Measurements from ENCODE around the gene RFX3.

RFX3 gene

DNA sequence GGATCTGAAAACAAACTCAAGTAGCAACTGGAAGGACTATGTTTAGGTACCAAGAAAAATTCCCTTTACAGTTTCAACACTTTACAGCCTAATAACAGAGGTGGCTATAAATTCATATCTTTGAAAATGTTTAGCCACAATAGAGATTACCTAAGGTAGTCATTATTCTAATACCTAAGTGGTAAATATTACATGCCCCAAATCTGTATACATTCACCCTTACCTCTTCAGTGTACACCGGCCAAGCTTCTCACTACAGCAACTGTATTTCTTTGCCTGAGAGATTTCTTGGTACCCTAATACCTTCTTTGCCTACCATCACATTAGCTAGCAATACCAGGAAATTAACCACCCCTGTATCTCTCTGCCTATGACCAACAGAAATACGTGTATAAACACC is 154.0 kb downstream of the RFX3 start:
- TF ChIP-seq, protein P1, sequence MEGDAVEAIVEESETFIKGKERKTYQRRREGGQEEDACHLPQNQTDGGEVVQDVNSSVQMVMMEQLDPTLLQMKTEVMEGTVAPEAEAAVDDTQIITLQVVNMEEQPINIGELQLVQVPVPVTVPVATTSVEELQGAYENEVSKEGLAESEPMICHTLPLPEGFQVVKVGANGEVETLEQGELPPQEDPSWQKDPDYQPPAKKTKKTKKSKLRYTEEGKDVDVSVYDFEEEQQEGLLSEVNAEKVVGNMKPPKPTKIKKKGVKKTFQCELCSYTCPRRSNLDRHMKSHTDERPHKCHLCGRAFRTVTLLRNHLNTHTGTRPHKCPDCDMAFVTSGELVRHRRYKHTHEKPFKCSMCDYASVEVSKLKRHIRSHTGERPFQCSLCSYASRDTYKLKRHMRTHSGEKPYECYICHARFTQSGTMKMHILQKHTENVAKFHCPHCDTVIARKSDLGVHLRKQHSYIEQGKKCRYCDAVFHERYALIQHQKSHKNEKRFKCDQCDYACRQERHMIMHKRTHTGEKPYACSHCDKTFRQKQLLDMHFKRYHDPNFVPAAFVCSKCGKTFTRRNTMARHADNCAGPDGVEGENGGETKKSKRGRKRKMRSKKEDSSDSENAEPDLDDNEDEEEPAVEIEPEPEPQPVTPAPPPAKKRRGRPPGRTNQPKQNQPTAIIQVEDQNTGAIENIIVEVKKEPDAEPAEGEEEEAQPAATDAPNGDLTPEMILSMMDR (conservative IDR thresholded peaks at IDR 0.05) = no peak

DNA sequence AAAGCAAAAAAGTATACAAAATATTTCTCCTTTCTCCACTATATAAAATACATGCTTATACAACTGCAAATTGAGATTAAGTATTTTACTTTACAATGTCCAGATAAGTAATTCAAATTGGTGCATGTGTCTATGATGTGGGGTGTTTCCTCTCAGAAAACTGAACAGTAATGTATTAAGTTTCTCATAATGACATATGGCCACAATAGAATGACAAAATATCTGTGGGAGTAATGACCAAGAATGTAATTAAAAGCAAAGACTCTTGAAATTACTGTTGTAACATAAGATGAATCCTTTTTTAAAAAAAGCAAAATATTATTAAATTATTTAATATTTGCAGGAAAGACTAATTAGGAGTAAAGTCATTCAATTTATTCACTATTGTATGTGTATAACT is 155.1 kb downstream of the RFX3 start:
- TF ChIP-seq, protein P1 (conservative IDR thresholded peaks at IDR 0.05) = no peak
- H3K27ac ChIP-seq = no peak overlapping the region

More for the DNA sequence above, 154.0 kb downstream of the RFX3 start:
- no peak overlapping the region for H3K27ac ChIP-seq

DNA sequence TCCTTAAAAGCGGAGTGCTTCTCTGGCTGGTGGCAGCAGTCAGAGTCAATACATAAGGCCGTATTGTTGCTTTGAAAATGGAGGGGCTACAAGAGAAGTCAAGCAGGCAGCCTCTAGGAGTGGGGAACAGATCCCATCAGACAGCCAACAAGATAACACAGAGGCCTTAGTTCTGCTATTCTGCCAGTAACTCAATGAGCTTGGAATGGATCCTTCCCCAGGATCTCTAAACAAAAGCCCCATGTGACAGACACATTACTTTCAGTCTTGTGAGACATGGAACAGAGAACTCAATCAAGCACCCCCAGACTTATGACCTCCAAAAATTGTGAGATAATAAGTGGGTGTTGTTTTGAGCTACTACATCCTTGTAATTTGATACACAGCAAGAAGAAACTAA is 158.6 kb downstream of the RFX3 start:
- H3K27ac ChIP-seq = no peak overlapping the region
- TF ChIP-seq, protein P1 (conservative IDR thresholded peaks at IDR 0.05) = no peak

DNA sequence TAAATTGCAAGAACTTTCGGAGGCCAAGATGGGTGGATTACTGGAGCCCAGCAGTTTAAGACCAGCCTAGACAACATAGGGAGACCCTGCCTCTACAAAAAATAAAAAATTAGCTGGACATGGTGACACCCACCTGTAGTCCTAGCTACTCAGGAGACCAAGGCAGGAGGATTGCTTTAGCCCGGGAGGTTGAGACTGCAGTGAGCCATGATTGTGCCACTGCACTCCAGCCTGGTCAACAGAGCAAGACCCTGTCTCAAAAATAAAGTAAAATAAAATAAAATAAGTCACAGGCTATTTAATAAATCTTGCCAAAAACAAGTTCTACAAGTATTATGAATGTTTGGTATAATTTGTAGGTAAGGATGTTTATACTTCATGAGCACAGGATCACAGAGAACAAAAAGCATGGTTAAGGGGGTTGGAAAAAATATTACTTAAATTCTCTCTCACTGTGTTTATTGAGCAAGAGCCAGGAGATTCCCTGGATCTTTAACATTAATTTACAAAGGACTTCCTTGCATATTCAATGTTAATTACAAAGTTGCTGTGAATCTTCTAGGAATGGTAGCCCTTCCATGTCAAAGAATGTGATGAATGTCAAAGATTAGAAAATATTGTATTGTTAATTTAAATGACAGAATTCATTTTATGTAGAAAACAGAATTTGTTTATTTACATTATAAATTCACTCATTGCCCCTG is 164.0 kb downstream of the RFX3 start:
- TF ChIP-seq, protein P1 (conservative IDR thresholded peaks at IDR 0.05) = no peak

DNA sequence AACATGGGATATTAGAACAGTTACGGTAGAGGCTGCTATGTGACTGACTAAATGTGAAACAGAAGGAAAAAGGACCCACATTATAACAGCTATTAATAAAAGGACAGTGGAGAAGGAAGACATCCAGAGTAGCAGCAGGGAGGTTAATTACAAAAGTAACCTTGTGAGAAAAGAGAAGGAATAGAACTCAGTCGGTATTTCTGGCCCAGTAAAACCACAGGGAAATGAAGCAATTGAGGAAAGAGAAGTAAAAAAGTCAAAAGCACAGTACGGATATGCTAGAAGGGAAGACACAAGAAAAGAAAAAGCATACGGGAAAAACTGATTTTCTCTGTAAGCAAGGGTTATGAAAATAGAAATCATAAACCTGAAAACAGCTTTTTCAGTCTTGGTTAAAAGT is 164.7 kb downstream of the RFX3 start:
- TF ChIP-seq, protein P1 (conservative IDR thresholded peaks at IDR 0.05) = no peak

More for the DNA sequence above, 164.0 kb downstream of the RFX3 start:
- no peak overlapping the region for H3K27ac ChIP-seq

DNA sequence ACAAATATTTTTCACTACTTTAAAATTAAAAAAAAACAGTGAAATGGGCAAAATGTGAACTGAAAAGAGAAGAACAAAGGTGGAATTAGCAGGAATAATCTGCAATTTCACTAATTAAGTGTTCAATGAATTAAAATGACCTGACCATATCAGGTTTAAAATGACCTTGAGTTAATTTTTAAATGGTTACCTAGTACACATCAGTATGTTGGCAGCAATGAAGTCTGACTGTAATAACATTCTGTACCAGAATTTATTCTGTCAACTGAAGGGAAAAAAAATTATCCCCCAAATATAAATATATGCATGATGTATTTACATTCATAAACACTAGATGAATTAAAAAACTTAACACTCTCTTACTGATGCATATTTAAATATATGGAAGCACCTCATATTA is 165.6 kb downstream of the RFX3 start:
- no peak overlapping the region for H3K27ac ChIP-seq
- TF ChIP-seq, protein P1 (conservative IDR thresholded peaks at IDR 0.05) = no peak

More for the DNA sequence above, 164.7 kb downstream of the RFX3 start:
- H3K27ac ChIP-seq = no peak overlapping the region

DNA sequence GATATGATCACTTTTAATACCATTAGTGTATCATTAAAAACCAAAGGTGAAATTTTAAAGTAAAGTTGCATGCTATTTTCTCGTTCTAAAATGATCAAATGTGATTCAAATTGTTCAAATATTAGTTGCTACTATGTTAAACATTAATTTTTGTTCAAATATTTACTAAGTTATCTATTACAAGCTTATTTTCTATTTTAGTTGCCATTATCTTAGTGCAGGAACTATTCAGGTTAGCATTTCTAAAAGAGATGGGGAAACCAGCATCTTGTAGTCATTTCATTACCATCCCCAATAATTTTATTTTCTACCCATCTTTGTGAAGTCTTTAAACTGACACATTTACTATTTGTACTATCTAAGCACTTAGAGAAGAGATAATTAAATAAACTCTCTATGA is 166.0 kb downstream of the RFX3 start:
- TF ChIP-seq, protein P1 (conservative IDR thresholded peaks at IDR 0.05) = no peak
- no peak overlapping the region for H3K27ac ChIP-seq
